Endothelial cell of umbilical vein (primary cell): ENCODE data around the gene ACER3. TPM values are rescaled to one million over a fixed set of nuclear protein-coding genes. Genes with fewer than 3 reads are reported as not detected.

Experiments used
- BruUV-seq: library from RNA; stranded (reverse); fragments of 400-500 nt; replicated peaks from 2 replicates; lab custom pipeline; 2021; lab: Mats Ljungman, UMichigan
- CTCF ChIA-PET: fragments of 300-600, 350-600 bp; sonication (Branson Sonifier 250); formaldehyde crosslinking; loops from one replicate; lab custom pipeline; 2021; ENCODE audit warnings: antibody characterized with exemption, inconsistent platforms; lab: Charles Lee
- POLR2A ChIA-PET: fragments of 300-600, 350-600 bp; sonication (Branson Sonifier 250); formaldehyde crosslinking; loops from one replicate; lab custom pipeline; 2021; ENCODE audit warnings: antibody characterized with exemption, inconsistent platforms; lab: Charles Lee
- DNase-seq: peaks from one replicate; pipeline ENCODE4 v3.0.0-alpha.2; 2011; ENCODE audit warnings: low read depth, low spot score
- FAIRE-seq: peaks from 2 replicates; lab custom pipeline; 2011; peaks lifted over from hg19 to GRCh38; lab: Jason Lieb, UNC
- H2AFZ ChIP-seq: 2 replicates; pipeline ENCODE4 v1.6.0; 2012; ENCODE audit warnings: low read depth, low read length, control low read depth, inconsistent platforms
- H3K27ac ChIP-seq: 2 replicates; pipeline ENCODE4 v1.5.1; 2011; ENCODE audit warnings: low read depth, mild to moderate bottlenecking, control low read depth, low read length, moderate library complexity; ENCODE audit not compliant: insufficient read depth
- H3K27me3 ChIP-seq, 2 experiments: 2 replicates each; pipeline versions ENCODE4 v1.6.0 to v1.6.1; 2011; ENCODE audit warnings: low read length in 2 of 2, mixed read lengths in 1 of 2; ENCODE audit not compliant: control insufficient read depth in 2 of 2, insufficient read depth in 2 of 2
- H3K36me3 ChIP-seq, 2 experiments: 2 replicates in 1 of 2; 3 replicates in 1 of 2; pipeline ENCODE4 v1.5.1; 2011; ENCODE audit warnings: low read length in 2 of 2, mild to moderate bottlenecking in 1 of 2, moderate library complexity in 1 of 2; ENCODE audit not compliant: control insufficient read depth in 2 of 2, insufficient read depth in 2 of 2; ENCODE audit errors: extremely low read depth in 1 of 2
- H3K4me1 ChIP-seq: 3 replicates; pipeline ENCODE4 v1.5.1; 2011; ENCODE audit warnings: mild to moderate bottlenecking, low read length; ENCODE audit not compliant: control insufficient read depth, insufficient read depth; ENCODE audit errors: extremely low read depth
- H3K4me2 ChIP-seq: 2 replicates; pipeline ENCODE4 v1.6.1; 2011; ENCODE audit warnings: low read length, control low read depth, mixed read lengths; ENCODE audit not compliant: insufficient read depth
- H3K4me3 ChIP-seq, 3 experiments: fragments of 200-600 bp in 1 of 3; sonication (generic), shearing (Covaris generic) in 1 of 3; replicated peaks in 1 of 3; 2 replicates each; pipeline ENCODE4 v1.5.1; 2011 to 2016; ENCODE audit warnings: control low read depth in 3 of 3, low read length in 3 of 3, mild to moderate bottlenecking in 2 of 3, inconsistent platforms in 1 of 3, low read depth in 1 of 3, moderate library complexity in 1 of 3; ENCODE audit not compliant: insufficient read depth in 1 of 3
- H3K79me2 ChIP-seq: 2 replicates; pipeline ENCODE4 v1.6.0; 2012; ENCODE audit warnings: low read length, inconsistent platforms; ENCODE audit not compliant: control insufficient read depth, insufficient read depth
- H3K9ac ChIP-seq: replicated peaks from 2 replicates; pipeline ENCODE3; 2011; ENCODE audit warnings: low read length, control low read depth; ENCODE audit not compliant: insufficient read depth; ENCODE audit errors: extremely low read depth
- H3K9me1 ChIP-seq: replicated peaks from 3 replicates; pipeline ENCODE4 v1.6.0; 2011; ENCODE audit warnings: mild to moderate bottlenecking, low read length; ENCODE audit not compliant: control insufficient read depth, insufficient read depth; ENCODE audit errors: extremely low read depth
- H3K9me3 ChIP-seq: replicated peaks from 2 replicates; pipeline ENCODE4 v1.5.1; 2012; ENCODE audit warnings: low read length, inconsistent platforms; ENCODE audit not compliant: control insufficient read depth, insufficient read depth
- H4K20me1 ChIP-seq: replicated peaks from 2 replicates; pipeline ENCODE3; 2011; ENCODE audit warnings: mild to moderate bottlenecking, low read length; ENCODE audit not compliant: control insufficient read depth, insufficient read depth; ENCODE audit errors: extremely low read depth
- CTCF ChIP-seq, 2 donors: IDR thresholded peaks; 1 replicate in 1 of 2; 2 replicates in 1 of 2; pipeline ENCODE4 v1.5.1; 2011; ENCODE audit warnings: low read length in 2 of 2, mild to moderate bottlenecking in 2 of 2, moderate library complexity in 2 of 2, control low read depth in 1 of 2, inconsistent platforms in 1 of 2, low read depth in 1 of 2; ENCODE audit not compliant: insufficient read depth in 1 of 2; ENCODE audit errors: extremely low read depth in 1 of 2
- EZH2 ChIP-seq: IDR thresholded peaks from 2 replicates; pipeline ENCODE4 v1.6.1; 2012; ENCODE audit warnings: borderline replicate concordance, low read depth, mild to moderate bottlenecking, moderate library complexity, low read length, inconsistent platforms; ENCODE audit not compliant: severe bottlenecking
- FOS ChIP-seq: IDR thresholded peaks from 2 replicates; pipeline ENCODE4 v1.6.1; 2011; ENCODE audit warnings: mild to moderate bottlenecking, low read length, moderate library complexity, borderline replicate concordance; ENCODE audit not compliant: insufficient read depth
- GATA2 ChIP-seq: IDR thresholded peaks from 2 replicates; pipeline ENCODE4 v1.7.0; 2011; ENCODE audit warnings: low read depth, mild to moderate bottlenecking, moderate library complexity, mixed read lengths, low read length; ENCODE audit not compliant: insufficient read length, insufficient read depth
- JUN ChIP-seq: IDR thresholded peaks from 2 replicates; pipeline ENCODE4 v1.6.1; 2011; ENCODE audit warnings: borderline replicate concordance, low read depth; ENCODE audit not compliant: insufficient read length, insufficient read depth
- MAX ChIP-seq: IDR thresholded peaks from 2 replicates; pipeline ENCODE4 v1.6.1; 2011; ENCODE audit not compliant: insufficient read depth, insufficient read length
- MYC ChIP-seq: IDR thresholded peaks from one replicate; pipeline ENCODE4 v1.6.1; 2011; ENCODE audit warnings: mild to moderate bottlenecking, low read depth, low read length
- POLR2A ChIP-seq: IDR thresholded peaks from 2 replicates; pipeline ENCODE4 v1.6.1; 2012; ENCODE audit warnings: low read depth, mild to moderate bottlenecking, control low read depth, low read length
- POLR2AphosphoS5 ChIP-seq: IDR thresholded peaks from 2 replicates; pipeline ENCODE4 v1.6.1; 2012; ENCODE audit warnings: low read depth, mild to moderate bottlenecking, control low read depth, low read length, moderate library complexity; ENCODE audit not compliant: insufficient read depth
- dilution Hi-C: fragments of 300-500 bp; cut with MboI; formaldehyde crosslinking; loops from one replicate; pipeline ENCODE4 v1.15.0; 2019; ENCODE audit warnings: low sequenced_read_pairs; ENCODE audit not compliant: extremely low pct_ligation_motif_present
- intact Hi-C: fragments of 100-400 bp; cut with micrococcal nuclease; formaldehyde crosslinking; loops from one replicate; pipeline ENCODE4 v1.10.0; 2022
- polyA plus RNA-seq, 4 experiments: library from polyadenylated mRNA; depleted of rRNA in 3 of 4; stranded (reverse) in 3 of 4; unstranded in 1 of 4; fragments of >200 nt; gene quantifications; 2 replicates each; pipeline versions ENCODE4 v1.2.1 to v1.2.3, GENCODE V29; 2011 to 2012; ENCODE audit warnings: missing spikeins in 1 of 4
- total RNA-seq: library from RNA; stranded (reverse); gene quantifications from 2 replicates; pipeline ENCODE4 v1.2.3, GENCODE V29; 2021

The ACER3 gene
- total and polyA plus RNA-seq, 2 donors (not counting 3 experiments of a cell fraction or from before 2014, with no cell fraction given), result 9.9 to 31.6 TPM

DNA sequence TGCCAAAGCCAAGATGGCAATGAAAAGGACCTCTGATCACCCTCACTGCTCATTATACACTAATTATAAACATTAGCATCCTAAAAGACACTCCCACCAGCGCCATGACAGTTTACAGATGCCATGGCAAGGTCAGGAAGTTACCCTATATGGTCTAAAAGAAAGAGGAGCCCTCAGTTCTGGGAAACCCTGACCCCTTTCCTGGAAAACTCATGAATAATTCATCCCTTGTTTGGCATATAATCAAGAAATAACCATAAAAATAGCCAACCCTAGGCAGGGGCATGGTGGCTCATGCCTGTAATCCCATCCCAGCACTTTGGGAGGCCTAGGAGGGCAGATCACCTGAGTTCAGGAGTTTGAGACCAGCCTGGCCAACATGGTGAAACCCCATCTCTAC is 193.4 kb downstream of the ACER3 start:
- ChIA-PET CTCF (interaction anchor here (1.0 to 5.5 kb wide), 5 partner anchors 9 to 55 kb away, joined by 3 to 55 read pairs (median 4); no protein-coding TSS in a partner anchor), POLR2A (no interaction called here)
- Histone ChIP-seq H3K27ac (no peak overlapping the region), H3K36me3 (no peaks in the 10 kb centered on the region), H3K9ac (no peak overlapping the region), H2AFZ (no peak overlapping the region), H3K4me1 (no peaks in the 10 kb centered on the region), H3K9me3 (no peaks in the 10 kb centered on the region), H3K4me2 (no peak overlapping the region), H3K4me3 (no peak overlapping the region), H3K27me3 (peaks cover 2% of the 10 kb centered on the region in 2 experiments), H4K20me1 (no peaks in the 10 kb centered on the region), H3K9me1 (no peaks in the 10 kb centered on the region), H3K79me2 (no peaks in the 10 kb centered on the region)
- intact Hi-C loops (no loop called here), dilution Hi-C loops (no loop called here)
- no peak for DNase-seq
- TF ChIP-seq MYC, result no peak
- no peak for TF ChIP-seq MAX
- TF ChIP-seq CTCF (IDR thresholded peaks at IDR 0.05; ENCODE audit: extremely low read depth in 1 of 2, insufficient read depth in 1 of 2, low read depth in 1 of 2, low read length in 2 of 2), result no peak
- no peak for TF ChIP-seq EZH2
- TF ChIP-seq POLR2A, result no peak
- no peak for TF ChIP-seq JUN
- TF ChIP-seq FOS, result no peak
- TF ChIP-seq GATA2, result no peak
- no peak for TF ChIP-seq POLR2AphosphoS5
- no TSS peak for BruUV-seq
- FAIRE-seq, result no peak
